Measurements from ENCODE around the gene TMEM145. TPM values are rescaled to one million over a fixed set of nuclear protein-coding genes. Genes with fewer than 3 reads are reported as not detected.
A peak's percentile ranks its signal among the peaks of the same experiment; 100 is the strongest.

The TMEM145 gene
- total and polyA plus RNA-seq, 10 of the 15 experiments (the other 5 are each of a cell fraction or from before 2014, with no cell fraction given), result 0.04 to 0.97 (median 0.16) TPM; not detected in 4

DNA sequence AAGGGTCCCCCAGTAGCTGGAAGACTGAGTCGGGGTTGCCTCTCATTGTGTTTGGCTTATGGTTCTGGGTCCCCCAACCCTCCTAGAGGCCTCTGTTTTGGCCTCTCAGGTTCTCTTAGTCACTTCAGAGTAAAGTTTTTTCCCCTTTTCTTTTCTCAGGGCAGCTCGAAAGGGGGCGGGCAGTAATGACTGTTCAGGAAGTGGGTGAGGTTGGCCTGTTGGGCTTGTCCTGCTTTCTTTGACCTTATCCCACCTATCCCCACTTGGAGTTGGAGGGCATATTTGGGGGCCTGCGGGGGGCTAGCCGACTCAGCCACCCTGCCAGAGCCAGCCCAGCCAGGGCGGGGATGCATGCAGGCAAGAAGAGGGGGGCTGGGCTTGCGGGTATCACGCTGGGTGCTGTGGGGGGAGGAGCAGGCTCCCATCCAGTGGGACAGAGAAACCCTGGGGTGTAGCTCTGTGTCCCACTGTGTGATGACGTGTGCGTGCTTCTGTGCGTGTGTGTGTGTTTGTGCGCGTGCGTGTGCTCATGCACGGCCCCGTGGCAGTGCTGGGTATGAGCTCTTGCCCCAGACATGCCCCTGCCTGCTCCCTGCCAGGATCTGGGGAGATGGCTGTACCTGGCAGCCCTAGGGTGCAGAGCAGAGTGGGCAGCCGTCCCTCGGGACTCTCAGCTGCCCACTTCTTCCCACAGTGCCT, 42.6 kb upstream of the TMEM145 start:
- no TSS peak for BruUV-seq (replicated peaks)
- Histone ChIP-seq H4K20me1 (ENCODE audit: control insufficient read depth, insufficient read depth) (no peaks in the 10 kb centered on the region; the same call in 1 of the 2 replicates), H3K9me3 (replicated peaks; ENCODE audit: control insufficient read depth, insufficient read depth, low read length) (no peaks in the 10 kb centered on the region), H3K79me2 (ENCODE audit: control insufficient read depth, insufficient read depth, low read length) (peaks cover 27% of the 10 kb centered on the region), H3K4me3 (peak overlapping the region; percentile 91), H3K27me3 (replicated peaks in 1 of 2; ENCODE audit: control insufficient read depth in 2 of 2, insufficient read depth in 2 of 2, low read length in 1 of 2) (no peaks in the 10 kb centered on the region), H3K4me1 (ENCODE audit: control insufficient read depth, insufficient read depth, low read length) (peaks cover 25% of the 10 kb centered on the region), H3K4me2 (ENCODE audit: control insufficient read depth, insufficient read depth) (peak overlapping the region; percentile 99), H3K9ac (ENCODE audit: control insufficient read depth, insufficient read depth, low read length) (peak overlapping the region; percentile 98), H3K36me3 (ENCODE audit: control insufficient read depth in 2 of 2, insufficient read depth in 2 of 2, low read length in 1 of 2) (peaks cover 3 to 19% of the 10 kb centered on the region in 2 experiments; a peak in 3 of 4 replicates), H2AFZ (ENCODE audit: control insufficient read depth, low read depth, low read length) (peak overlapping the region; percentile 50), H3K27ac (ENCODE audit: control insufficient read depth, insufficient read depth) (peak overlapping the region; percentile 94)
- ChIA-PET CTCF (interaction anchor here (1.0 to 3.2 kb wide), 5 partner anchors 9 to 138 kb away, joined by 3 to 39 read pairs (median 10); partner anchors contain the start of genes GSK3A and POU2F2), POLR2A (interaction anchor here (1.0 to 3.2 kb wide), 11 partner anchors 9 to 141 kb away, joined by 3 to 24 read pairs (median 4); partner anchors contain the start of genes ERF, GSK3A and ZNF526), RAD21 (ENCODE audit: unreplicated experiment) (interaction anchor here (0.6 to 3.1 kb wide), 9 partner anchors 9 to 162 kb away, joined by 3 to 23 read pairs (median 5); partner anchors contain the start of gene GSK3A), SMC1A (ENCODE audit: uncharacterized antibody, unreplicated experiment) (interaction anchor here (1.0 to 3.2 kb wide), 7 partner anchors 9 to 157 kb away, joined by 3 to 24 read pairs (median 5); partner anchors contain the start of gene ERF)
- FAIRE-seq, result peak; percentile 94
- DNase-seq (ENCODE audit: low read depth, low spot score), result no peak
- ATAC-seq, result peak; percentile 12
- in situ Hi-C loops (cut with MboI), result no loop called here
- under 1% methylated on average over 18 of the region's 18 CpGs for WGBS (ENCODE audit: insufficient coverage, insufficient replicate concordance, low lambda C conversion rate, missing lambda C conversion rate)
- intact Hi-C loops (cut with micrococcal nuclease; ENCODE audit: unreplicated experiment), result no loop called here
- TF ChIP-seq NFYA (IDR thresholded peaks at IDR 0.05; ENCODE audit: borderline replicate concordance, low read depth, low read length) (no peak), CHD2 (IDR thresholded peaks at IDR 0.05; ENCODE audit: borderline replicate concordance, low read depth, low read length) (peak; percentile 66; the same call in 1 of the 2 replicates), IKZF2 (IDR thresholded peaks at IDR 0.05) (peak; percentile 75 to 84), TARDBP (IDR thresholded peaks at IDR 0.05; ENCODE audit: borderline replicate concordance) (no peak), HCFC1 (IDR thresholded peaks at IDR 0.05; ENCODE audit: low read length) (no peak), ESRRA (IDR thresholded peaks at IDR 0.05; ENCODE audit: low read length) (no peak), BCL11A (IDR thresholded peaks at IDR 0.05; ENCODE audit: low read depth, low read length) (no peak), MXI1 (IDR thresholded peaks at IDR 0.05; ENCODE audit: low read depth, low read length) (peak; percentile 43; the same call in 1 of the 2 replicates), YY1 (IDR thresholded peaks at IDR 0.05; ENCODE audit: low read depth, low read length) (0 out of 2 replicates have a peak, but pooled peaks have one; percentile 26), NFYB (IDR thresholded peaks at IDR 0.05; ENCODE audit: insufficient read depth, low read depth, low read length) (no peak), CREB1 (IDR thresholded peaks at IDR 0.05; ENCODE audit: low read depth) (peak; percentile 60; the same call in 1 of the 2 replicates), WRNIP1 (IDR thresholded peaks at IDR 0.05; ENCODE audit: borderline replicate concordance, low read depth, low read length) (no peak), EED (IDR thresholded peaks at IDR 0.05; ENCODE audit: low read depth) (peak; percentile 46; the same call in 1 of the 2 replicates), BACH1 (IDR thresholded peaks at IDR 0.05; ENCODE audit: borderline replicate concordance) (peak; percentile 36), FOS (IDR thresholded peaks at IDR 0.05; ENCODE audit: borderline replicate concordance, extremely low read depth, insufficient read length) (no peak), SREBF1 (IDR thresholded peaks at IDR 0.05; ENCODE audit: low read length) (no peak), POU2F2 (IDR thresholded peaks at IDR 0.05; ENCODE audit: borderline replicate concordance, low read depth, low read length) (no peak), SIX5 (IDR thresholded peaks at IDR 0.05; ENCODE audit: low read depth, low read length, severe bottlenecking) (no peak)
- TF ChIP-seq, protein P1, sequence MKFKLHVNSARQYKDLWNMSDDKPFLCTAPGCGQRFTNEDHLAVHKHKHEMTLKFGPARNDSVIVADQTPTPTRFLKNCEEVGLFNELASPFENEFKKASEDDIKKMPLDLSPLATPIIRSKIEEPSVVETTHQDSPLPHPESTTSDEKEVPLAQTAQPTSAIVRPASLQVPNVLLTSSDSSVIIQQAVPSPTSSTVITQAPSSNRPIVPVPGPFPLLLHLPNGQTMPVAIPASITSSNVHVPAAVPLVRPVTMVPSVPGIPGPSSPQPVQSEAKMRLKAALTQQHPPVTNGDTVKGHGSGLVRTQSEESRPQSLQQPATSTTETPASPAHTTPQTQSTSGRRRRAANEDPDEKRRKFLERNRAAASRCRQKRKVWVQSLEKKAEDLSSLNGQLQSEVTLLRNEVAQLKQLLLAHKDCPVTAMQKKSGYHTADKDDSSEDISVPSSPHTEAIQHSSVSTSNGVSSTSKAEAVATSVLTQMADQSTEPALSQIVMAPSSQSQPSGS (IDR thresholded peaks at IDR 0.05; ENCODE audit: low read length), result no peak
- TF ChIP-seq, protein P2, sequence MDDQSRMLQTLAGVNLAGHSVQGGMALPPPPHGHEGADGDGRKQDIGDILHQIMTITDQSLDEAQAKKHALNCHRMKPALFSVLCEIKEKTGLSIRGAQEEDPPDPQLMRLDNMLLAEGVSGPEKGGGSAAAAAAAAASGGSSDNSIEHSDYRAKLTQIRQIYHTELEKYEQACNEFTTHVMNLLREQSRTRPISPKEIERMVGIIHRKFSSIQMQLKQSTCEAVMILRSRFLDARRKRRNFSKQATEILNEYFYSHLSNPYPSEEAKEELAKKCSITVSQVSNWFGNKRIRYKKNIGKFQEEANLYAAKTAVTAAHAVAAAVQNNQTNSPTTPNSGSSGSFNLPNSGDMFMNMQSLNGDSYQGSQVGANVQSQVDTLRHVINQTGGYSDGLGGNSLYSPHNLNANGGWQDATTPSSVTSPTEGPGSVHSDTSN (IDR thresholded peaks at IDR 0.05; ENCODE audit: insufficient replicate concordance, low read depth, low read length), result no peak
- TF ChIP-seq, protein P3, sequence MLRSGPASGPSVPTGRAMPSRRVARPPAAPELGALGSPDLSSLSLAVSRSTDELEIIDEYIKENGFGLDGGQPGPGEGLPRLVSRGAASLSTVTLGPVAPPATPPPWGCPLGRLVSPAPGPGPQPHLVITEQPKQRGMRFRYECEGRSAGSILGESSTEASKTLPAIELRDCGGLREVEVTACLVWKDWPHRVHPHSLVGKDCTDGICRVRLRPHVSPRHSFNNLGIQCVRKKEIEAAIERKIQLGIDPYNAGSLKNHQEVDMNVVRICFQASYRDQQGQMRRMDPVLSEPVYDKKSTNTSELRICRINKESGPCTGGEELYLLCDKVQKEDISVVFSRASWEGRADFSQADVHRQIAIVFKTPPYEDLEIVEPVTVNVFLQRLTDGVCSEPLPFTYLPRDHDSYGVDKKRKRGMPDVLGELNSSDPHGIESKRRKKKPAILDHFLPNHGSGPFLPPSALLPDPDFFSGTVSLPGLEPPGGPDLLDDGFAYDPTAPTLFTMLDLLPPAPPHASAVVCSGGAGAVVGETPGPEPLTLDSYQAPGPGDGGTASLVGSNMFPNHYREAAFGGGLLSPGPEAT (IDR thresholded peaks at IDR 0.05; ENCODE audit: low read depth), result 0 out of 2 replicates have a peak, but pooled peaks have one; percentile 62

Data from GM12878 (cell line).